Skin of body (tissue), 2 donors: ENCODE results near the gene IL22RA2. TPM values are rescaled to one million over a fixed set of nuclear protein-coding genes. Genes with fewer than 3 reads are reported as not detected.

Experiments used
- DNase-seq: peaks from one replicate; lab custom pipeline; 2025; lab: John Stamatoyannopoulos, UW
- total RNA-seq: library from RNA; depleted of rRNA; stranded (reverse); fragments of >200 nt; gene quantifications from one replicate; pipeline ENCODE4 v1.2.3, GENCODE V29; 2014

IL22RA2 gene
- total RNA-seq, 1 donor from 2014 or later = 2.2 TPM

DNA sequence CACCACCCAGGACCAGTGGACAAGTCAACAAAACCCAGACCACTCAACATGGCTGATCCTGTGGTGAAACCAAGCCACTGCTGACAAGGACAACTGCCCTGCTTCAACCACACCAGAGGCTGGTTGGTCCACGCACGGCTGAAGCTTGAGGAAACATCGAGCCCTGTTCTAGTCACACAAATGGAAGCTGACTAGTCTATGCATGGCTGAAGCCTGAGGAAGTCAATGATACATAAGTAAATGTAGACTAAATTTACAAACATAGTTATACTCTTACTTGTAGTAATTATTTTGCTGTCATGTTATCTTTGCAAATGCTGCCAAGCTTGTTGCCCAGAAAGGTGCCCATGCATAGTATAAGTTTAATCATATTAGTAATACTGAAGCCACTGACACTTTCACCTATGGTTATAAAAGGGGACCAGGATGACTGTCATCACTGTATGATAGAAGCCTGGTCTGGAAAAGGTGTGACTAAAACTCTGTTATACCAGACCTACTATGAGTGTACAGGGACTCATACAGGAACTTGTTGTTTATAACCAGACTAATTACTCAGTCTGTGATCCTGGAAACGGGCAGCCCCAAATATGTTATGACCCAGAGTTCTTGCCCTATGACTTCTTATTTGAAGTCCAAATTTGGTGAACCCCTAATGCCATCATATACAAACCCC is 5.6 kb downstream of the IL22RA2 start:
- DNase-seq = no peak

DNA sequence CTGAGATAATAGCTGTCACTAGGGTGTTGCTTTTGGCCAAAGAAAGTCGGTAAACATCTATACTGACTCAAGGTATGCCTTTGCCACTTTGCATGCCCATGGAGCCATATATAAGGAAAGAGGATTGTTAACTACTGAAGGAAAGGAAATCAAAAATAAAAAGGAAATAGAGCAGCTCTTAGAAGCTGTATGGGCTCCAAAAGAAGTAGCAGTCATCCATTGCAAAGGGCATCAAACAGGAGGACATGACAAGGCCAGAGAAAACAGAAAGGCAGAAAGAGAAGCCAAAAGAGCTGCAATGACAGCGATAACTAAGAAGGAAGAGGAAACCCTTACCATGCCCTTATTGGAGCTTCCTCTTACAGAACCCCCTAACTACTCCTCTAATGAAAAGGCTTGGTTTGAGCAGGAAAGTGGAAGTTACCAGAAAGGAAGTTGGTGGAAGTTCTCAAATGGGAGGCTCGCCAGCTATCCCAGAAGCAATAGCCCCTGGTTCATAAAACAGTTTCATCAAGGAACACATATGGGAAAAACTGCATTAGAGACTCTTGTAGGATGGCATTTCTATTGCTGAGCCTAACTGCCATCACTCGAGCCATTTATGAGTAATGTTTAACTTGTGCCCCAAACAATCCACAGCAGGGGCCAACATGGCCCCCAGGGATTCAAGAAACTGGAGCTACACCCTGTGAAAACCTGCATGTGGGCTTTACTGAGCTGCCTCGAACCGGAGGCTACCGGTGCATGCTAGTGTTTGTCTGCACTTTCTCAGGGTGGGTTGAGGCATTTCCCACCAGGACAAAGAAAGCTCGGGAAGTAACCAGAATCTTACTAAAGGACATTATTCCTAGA is 7.0 kb downstream of the IL22RA2 start:
- DNase-seq = no peak

DNA sequence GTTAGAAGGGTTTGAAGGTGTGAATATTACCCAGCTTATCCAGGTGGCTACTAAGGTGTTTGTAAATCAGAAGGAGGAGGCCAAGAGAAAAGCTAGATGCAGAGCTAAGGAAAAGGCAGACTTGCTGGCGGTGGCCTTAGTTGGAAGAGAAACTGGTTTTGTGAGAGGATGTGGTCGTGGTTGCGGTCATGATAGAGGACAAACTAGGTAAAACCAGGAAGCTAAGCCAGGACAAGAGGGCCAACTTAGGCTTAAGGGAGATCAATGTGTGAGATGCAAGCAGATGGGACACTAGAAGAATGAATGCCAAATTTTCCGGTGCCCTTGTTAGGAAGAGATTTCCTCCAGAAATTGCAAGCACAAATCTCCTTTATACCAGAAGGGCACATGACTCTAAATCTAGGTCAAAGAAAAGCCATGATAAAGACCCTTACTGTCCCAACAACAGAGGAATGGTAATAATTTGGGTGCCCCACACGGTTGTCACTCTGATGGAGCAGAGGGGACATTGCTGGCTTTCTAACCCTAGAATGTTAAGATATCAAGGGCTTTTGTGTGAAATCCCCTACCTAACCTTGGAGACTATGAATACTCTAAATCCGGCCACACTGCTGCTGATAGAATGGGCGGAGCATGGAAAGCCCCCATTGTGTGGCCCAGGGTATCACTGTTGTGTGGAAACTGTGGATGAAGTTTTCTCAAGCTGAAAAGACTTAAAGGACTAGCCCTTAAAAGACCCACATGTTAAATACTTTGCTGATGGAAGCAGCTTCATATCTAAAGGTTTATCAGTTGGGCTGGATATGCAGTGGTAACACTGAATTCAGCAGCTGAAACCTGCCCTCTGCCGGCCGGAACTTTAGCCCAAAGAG is 7.8 kb downstream of the IL22RA2 start:
- no peak for DNase-seq

DNA sequence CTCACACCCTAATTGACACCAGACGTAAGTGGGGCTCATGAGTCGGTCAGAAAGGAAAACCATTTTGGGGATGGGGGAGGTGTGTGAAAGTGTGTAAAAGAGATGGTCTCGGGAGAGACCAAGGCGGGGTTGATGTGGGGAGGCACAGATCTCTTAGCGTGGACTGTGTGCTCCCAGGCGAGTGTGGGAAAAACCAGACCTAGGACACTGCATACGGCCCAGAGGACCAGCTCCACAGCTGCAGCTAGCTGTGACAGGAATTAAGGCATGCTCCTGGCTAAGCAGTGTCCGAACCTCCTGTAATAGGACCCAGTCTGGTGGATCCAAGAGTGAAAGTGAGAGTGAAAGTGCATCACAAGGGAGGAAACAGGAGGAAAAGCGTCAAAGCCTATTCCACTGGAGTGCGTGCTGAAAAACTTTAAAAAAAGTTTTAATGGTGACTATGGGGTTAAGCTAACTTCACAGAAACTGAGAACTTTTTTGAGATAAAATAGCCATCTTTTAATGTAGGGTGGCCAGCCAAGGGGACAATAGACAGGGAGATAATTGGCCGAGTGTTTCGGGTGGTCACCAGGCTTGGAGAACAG is 9.6 kb downstream of the IL22RA2 start:
- DNase-seq = no peak

DNA sequence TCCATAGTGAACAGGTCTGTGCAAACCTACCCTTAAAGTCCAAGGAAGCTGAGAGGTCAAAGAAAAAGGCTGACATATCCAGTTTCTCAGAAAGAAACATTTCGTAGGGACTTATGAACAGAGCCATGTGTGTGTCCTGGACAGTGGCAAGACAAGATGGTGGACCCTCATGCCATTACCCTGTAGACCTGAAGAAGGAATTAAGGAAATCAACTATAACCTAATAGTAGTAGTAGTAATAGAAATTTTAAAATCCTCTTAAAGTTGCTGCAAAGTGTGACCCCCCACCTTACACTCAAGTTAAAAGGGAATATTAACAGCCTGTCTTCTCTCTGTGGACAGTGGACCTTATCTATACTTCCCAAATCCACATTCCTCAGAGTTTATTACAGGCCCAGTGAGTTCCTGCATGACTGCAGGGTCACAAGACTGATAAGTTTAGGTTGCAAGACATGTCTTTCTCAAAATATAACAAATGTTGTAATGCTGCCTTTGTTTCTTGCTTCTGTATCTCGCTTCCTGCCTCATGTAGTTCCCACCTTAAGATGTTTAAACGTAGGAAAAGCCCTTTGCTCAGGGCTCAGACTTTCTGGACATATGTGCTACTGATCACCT is 10.6 kb downstream of the IL22RA2 start:
- DNase-seq = no peak

DNA sequence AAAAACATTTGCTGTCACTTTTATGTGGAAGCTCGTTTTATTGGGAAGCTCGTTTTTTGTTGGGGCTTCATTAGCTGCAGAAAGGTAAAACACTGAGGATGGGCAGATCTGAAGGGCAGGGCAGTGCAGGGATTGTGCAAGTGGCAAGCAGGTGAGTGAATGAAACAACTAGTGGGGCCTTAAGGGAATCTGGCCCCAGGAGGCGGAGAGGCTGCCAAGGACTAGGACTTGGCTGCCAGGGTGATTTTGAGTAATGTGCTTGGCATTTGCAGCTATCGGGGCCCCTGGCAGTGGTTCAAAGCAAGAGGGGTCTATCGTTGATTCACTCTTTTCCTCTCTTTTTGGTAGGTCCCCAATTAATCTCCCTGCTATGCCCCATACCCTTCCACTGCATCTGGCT is 11.5 kb downstream of the IL22RA2 start:
- DNase-seq = no peak

DNA sequence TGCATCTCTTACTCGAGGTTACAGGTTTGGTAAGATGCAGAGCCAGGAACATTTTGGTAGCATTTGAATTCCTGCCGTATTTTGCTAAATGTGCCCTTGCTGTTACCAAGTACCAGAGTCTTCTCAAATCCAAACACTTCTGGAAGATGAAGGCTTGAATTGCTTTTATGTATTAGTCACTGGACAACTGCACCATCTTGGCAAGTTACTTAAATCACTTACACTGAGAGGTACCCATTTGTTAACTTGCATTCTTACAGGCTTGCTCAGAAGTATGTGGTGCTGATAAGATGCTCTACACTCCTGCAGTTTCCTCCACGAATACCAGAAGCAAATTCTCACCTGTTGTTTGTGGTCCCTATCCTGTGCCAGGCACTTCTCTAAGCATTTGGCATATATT is 12.7 kb downstream of the IL22RA2 start:
- DNase-seq = no peak

GRCh38 chr6:137159912-137160311 is 13.5 kb downstream of the IL22RA2 start:
- no peak for DNase-seq

- peak; percentile 28 for DNase-seq
Measured at GRCh38 chr6:137157601-137158000, 15.8 kb downstream of the IL22RA2 start.

DNA sequence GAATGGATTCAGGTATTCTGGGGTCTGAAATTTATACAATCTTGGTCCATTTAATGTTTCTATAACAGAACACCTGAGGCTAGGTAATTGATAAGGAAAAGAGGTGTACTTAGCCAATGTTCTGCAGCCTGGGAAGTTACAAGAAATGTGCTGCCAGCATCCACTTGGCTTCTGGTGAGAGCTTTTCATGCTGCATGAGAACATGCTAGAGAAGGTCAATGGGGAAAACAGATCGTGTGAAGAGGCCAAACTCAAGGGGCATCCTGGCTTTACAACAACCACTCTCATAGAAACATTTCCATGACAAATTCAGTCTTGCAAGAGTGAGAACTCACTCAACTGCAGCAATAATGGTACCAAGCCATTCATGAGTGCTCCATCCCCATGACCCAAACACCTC is 16.8 kb downstream of the IL22RA2 start:
- no peak for DNase-seq

DNA sequence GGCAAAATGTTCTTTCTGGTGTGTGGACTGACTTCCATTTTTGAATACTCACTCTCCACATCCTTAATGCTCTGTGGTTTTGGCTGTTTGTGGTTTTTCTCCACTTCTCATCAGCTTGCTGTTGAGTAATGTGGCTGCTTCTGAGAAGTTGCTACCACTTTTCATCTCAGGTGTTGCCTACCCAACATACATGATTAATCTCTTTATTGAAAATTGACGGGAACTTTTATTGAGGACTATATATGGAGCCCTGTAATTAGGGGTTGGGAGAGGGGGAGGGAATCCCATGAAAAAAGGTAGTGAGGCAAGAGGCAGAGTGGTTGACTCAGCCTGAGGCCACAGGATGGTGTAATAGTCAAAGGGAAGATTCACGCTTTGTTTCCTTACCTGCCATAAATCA is 17.6 kb downstream of the IL22RA2 start:
- no peak for DNase-seq

DNA sequence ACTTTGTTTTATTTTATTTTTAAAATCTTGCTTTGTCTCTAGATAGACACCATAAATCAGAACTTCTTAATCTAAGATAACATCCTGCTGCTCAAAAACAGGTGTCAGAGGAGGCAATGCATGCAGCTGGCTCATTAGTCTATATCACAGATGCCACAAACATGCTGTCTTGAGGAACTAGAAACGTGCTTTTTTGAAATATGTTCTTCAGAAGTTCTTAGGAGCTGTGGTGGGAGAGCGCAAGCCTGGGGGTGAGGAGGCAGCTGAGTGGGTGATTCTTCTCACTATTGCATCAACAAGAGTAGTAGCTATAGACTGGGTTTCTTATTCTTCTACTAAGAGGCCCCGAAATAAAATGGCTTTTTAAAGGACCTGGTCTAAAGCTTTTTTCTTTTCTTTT is 23.4 kb downstream of the IL22RA2 start:
- no peak for DNase-seq

- DNase-seq = no peak
Measured at GRCh38 chr6:137149035-137149393, 24.4 kb downstream of the IL22RA2 start.

GRCh38 chr6:137148306-137149034 is 25.0 kb downstream of the IL22RA2 start:
- no peak for DNase-seq

GRCh38 chr6:137147195-137147594 is 26.2 kb downstream of the IL22RA2 start:
- no peak for DNase-seq

- no peak for DNase-seq
Measured at GRCh38 chr6:137146206-137146605, 27.2 kb downstream of the IL22RA2 start.

DNA sequence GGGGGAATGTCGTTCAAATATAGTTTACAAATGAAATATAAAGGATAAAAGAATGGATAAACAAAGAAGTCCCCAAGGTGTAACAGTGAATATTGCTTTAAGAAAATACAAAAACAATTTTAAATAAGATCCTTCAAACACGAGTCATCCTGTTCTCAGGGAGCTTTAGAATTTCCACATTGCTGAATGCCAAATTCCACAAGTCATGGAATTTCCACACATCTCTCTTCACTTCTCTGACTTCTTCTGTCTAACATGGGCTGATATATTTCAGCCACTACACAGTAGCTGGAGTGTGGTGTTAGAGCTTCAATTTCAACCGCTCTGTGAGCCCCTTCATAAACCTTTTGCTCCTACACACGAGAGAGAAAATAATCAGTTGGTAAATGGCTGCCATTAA is 28.0 kb downstream of the IL22RA2 start:
- DNase-seq = no peak

- DNase-seq = no peak
Measured at GRCh38 chr6:137136065-137136464, 37.4 kb downstream of the IL22RA2 start.

GRCh38 chr6:137134483-137134882 is 39.0 kb downstream of the IL22RA2 start:
- no peak for DNase-seq

- no peak for DNase-seq
Measured at GRCh38 chr6:137133122-137133521, 40.3 kb downstream of the IL22RA2 start.
